Activated effector memory CD4-positive, alpha-beta T cell treated with Interleukin-2 at 50 U/mL for 16 hours (primary cell): ENCODE results near the gene CBLN1.
"Not testable (repeated sequence)": the region's sequence is repeated elsewhere in the genome, so short reads cannot be mapped to it uniquely, and the experiment has no call there.

Source experiments
- DNase-seq: peaks from one replicate; pipeline ENCODE4 v3.0.0-alpha.2; 2020

CBLN1 gene

DNA sequence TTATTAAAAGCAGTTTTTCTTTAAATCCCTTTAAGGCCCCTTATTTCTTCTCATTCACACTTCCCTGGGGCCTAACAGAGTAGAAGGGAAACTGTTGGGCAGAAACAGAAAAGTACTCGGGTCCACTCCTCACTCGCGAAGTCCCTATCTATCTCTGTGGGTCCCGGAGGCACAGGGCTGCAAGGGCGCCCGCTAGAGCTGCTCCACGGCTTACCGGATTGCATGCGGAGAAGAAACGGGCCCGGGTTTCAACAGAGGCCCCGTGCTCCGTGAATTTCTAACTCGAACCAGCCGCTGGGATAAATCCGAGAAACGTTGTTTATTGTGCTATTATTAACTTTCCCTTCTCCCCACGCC lies 4.3 kb downstream of the CBLN1 start:
- DNase-seq = no peak

DNA sequence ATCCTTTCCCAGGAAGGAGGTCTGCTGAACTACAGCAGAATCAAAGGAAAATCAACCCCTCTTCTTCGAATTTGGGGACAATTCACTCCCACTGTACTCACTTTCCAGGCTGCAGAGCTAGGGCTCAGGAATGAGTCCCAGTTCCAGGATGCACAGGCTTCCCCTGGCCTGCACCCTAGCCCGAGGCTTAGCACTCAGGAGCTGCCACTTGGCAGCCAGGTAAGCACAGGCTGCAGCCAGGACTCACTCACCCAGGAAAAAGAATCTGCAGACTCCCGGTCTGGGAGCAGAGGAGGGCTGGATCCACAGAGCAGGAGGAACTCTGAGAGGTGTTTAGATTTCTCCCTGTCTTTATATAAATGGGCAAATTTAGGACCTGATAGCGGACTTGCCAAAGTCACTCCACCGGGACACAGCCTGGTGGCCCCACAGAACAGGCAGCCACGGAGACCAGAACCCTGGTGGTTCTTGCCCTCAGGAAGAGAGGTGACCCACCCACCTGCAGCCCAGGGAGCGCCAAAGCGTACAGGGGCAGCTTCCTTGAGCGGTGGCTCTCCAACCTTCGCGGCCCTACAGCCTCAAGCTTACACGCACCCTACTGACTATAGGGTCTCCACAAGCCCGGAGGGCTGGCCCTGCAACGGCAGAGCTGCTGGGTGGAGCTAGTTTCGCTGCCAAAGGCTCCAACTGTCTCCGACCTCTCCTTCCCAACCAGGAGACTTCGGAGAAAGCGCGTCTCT lies 4.8 kb downstream of the CBLN1 start:
- DNase-seq = no peak

DNA sequence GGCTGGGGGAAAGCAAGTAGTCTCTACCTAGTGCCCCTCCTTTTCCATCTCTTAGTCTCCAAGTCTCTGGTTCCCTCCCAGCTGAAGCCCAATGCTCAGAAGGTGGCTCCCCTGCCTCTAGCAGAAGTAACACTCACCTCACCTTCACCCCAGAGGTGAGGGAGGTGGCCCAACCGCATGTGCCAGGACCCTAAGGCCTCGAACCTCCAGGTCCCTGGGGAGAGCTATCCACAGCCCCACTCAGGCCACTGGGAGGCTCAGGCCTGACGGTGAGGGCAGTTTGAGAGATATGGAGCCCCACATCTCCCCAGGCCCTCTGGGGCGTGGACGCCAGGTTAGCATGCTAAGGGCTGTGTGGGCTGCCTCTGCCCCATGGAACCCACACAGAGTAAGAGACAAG lies 5.8 kb downstream of the CBLN1 start:
- DNase-seq = no peak

DNA sequence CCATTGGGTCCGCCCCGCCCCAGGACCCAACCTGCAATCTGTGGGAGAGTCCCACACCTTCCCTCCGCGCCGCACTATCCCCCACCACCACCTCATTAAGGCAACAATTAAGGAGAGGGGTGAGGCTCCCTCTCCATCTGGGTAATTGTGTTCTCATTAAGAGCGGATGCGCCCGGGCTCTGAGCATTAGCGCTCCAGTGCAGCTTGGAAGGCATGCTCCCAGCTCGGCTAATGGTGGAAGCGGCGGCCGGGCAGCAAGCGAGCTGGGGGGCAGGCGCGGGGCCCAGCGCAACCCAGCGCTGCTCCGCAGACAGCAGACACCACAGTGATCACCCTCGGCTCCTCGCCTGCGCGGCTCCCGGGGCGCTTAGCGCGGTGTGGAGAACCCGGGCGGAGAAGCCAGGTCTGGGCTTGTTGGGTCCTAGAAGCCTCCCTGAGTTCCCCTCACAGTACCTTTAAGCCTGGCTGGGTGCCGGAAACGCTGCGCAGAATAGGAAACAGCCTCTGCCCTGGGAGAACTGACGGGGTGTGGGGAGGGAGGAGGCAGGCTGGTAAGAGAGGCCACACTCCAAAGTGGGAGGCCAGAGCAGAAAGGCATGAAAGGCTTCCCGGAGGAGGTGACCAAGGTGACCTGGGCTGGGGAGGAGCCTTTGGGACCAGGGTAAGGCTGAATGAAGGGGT lies 6.4 kb downstream of the CBLN1 start:
- DNase-seq = no peak

DNA sequence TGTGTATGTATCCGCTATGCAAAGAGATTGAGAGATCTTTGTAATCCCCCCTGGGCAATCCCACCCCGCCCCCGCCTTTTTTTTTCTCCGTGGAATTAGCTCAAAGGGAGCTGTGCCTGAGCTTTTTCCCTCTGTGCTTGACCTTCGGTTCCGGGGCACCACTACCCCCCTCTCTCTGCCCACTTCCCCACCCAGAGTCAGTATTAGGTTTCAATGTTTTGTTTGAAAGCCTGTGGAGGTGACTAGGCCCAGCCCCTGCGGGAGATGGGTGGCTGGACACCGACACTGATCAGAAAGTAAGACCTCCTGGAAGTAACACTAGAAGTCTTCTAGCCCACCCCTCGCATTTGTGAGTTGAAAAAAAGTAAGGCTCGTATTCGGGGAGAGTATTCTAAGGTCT lies 7.0 kb downstream of the CBLN1 start:
- no peak for DNase-seq

DNA sequence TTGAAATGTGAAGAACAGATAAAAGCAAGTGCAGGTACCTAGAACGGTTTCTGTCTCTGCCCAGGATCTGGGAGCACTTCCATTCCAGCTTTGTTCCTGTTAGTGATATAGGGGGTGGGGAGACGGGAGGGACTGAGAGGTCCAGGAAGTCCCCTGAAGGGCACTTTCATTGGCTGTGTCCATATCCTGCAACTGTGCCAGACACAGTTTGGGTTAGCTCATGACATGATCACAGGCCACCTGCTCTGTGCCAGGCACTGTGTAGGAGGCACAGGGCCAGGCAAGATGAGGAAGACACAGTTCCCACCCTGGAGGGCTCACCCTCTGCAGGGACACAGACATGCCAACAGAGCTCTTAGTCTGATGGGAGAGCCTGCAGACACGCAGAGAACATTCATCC lies 7.9 kb downstream of the CBLN1 start:
- no peak for DNase-seq

DNA sequence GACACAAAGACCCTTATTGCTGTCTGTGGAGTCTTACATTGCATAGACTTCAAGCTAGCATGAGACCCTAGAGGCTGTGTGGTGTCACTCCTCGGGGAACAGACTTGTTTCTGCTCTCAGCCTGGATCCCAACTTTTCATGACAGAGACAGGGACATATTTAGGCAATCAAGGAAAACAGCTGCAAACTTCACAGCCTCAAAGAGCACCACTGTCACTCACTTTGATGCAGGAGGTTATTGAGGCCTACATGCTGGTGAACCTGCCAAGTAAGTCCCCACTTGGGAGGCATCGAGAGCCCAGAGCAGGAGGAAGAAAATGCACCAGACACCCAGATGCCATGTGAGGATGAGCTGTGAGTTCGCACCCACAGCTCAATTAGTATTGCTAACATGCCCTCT lies 10.3 kb downstream of the CBLN1 start:
- no peak for DNase-seq

DNA sequence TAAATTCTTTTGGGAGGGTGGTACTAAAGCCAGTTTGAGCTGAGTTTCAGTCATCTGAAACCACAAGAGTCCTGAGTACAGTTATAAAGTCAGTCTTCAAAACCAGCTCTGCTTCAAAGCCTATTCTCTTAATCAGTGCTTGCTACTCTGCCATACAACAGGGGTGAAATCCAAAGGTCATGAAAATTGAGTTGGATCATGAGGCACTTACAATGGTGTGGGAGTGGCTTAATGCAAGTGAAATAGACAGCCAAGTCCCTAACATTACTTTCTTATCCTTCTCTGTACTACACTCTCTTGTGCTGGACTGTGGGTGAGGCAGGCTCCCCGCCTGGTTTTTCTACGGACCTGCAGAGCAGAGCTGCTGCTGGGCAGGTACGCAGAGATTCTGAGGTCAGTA lies 12.4 kb downstream of the CBLN1 start:
- DNase-seq = no peak

DNA sequence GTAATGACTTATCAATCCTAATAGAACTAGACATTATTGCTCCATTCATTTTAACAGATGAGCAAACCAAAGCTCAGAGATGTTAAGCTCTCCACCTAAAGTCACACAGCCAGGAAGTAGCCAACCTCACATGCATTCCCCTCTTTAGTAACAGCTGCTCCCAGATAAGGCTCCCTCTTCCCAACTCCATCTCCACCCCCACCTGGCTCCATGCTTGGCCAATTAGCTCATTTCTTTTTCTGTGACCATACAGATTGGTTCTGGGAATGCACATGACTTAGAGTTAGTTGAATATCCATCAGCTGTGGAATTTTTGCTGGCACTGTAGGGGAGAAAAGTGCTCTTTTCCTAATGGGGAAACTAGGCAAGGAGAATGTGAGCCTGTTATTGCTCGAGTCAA lies 13.0 kb downstream of the CBLN1 start:
- DNase-seq = no peak

DNA sequence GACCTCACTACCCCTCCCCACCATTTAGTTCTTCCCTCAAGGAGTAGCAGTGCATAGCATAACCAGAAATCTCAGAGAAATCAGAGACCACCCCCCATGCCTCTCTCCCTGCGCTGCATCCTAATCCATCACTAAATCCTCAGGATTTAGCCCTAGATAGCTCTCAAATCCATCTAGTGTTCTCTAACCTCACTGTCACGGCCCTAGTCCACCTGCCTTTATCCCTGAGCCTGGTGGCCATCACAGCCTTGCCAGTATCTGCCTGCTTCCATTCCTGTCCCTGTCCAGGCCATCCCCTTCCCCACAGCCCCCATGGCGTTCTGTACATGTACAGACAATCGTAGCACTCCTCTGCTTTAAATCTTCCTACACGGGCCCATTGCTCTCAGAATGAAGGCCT lies 19.1 kb downstream of the CBLN1 start:
- DNase-seq = no peak

DNA sequence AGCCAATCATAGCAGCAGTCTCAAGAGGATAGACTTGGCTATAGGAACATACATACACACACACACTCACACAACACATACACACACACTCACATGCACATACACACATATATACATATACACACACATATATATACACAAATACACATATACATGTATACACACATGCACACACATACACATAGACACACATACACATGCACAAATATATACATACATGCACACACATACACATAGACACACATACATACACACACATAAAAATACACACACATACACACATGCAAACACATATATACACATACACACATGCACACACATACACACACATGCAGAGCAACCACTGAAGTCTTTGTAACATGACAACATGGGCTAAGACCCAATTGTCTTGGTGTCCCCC lies 19.7 kb downstream of the CBLN1 start:
- no peak for DNase-seq

DNA sequence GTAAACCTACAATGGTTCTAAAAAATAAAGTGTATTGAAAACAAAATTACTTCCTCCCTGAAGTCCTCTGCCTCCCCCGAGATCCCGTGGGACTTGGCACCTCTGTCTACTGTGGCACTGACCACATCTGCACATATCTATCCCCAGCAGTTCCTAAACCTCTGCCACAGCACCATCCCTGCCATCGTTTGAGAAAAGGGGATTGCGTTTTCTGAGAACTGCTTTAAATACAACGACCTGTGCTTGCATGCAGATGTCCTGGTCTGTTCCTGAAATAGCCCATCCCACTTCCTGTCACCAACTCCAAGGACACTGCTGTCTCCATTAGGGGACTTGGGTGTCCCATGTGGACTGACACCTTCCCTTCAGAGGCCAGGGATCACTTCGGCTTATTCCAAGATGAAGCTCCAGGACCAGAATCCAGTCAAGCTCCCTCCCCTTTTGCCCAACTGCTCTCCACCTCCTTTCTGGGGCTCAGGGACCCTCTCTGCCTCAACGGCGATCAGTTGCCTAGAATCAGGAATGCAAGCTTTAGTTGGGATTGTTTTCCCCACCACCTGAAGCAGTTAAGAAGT lies 20.6 kb downstream of the CBLN1 start:
- DNase-seq = no peak

DNA sequence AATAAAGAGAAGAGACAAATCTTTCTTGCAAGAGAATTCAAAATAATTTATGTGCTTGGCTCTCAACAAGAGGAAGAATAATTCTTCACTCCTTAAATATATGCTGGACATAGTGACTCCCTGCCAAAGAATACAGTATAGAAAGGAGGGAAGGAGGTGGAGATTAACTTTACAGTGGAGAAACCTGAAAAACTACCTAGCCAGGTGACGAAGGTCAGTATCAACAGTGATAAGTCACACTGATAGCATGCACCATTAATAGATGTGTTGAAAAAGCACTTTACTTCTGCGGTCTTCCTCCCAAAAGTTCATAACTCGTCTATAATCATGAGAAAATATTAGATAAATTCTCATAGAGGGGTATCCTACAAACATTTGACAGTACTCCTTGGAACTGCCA lies 21.4 kb downstream of the CBLN1 start:
- DNase-seq = no peak

DNA sequence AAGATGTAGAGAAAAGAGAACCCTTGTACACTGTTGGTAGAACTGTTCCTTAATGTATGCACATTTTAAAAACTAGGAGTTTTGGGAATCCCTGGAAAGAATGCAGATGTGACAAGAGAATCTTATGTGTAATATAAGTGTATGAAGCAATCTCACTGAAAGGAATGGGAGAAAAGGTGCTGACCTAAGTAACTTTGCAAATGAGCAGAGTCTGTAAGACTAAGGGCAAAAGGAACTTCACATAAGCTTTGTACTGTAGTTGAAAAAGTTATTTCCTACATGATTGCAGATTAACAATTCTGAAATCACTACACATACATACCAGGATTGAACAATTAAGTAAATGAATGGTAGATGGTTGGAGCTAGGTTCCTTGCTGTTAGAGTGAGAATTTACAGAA lies 22.3 kb downstream of the CBLN1 start:
- no peak for DNase-seq

DNA sequence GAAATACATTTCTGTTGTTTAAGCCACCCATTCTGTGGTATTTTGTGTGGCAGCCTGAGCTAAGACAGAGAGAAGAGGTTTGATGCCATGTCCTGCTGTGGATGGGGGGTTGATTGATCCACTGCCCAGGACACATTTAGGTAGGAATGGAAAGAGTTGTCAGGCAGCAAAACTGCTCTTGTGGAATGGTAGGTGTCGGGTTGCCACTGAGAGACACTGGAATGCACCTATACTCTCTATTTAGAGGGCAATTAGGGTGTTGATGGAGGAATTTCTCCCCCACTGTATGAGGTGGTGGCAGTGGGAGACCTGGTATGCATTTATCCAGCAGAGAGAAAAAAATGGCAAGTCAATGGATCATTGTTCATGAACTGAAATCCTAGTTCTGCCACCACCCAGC lies 30.9 kb downstream of the CBLN1 start:
- no peak for DNase-seq

DNA sequence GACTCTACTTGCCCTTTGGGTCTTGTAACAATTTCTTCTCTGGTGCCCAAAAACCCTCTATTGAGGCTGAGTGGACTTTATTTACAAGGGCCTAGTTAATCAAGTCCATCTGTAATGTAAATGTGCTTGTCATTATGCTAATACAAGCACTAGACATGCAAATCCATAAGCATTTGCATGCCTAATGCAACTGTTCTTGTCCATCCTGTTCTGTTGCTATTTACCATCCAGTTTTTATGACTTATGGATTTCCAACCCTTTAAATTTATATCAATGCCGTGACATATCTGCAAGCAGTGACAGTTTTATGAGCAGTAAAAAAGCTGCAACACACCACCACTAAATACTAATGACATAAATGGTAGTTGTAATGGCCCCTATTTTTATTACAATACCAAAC lies 33.4 kb downstream of the CBLN1 start:
- DNase-seq = no peak

DNA sequence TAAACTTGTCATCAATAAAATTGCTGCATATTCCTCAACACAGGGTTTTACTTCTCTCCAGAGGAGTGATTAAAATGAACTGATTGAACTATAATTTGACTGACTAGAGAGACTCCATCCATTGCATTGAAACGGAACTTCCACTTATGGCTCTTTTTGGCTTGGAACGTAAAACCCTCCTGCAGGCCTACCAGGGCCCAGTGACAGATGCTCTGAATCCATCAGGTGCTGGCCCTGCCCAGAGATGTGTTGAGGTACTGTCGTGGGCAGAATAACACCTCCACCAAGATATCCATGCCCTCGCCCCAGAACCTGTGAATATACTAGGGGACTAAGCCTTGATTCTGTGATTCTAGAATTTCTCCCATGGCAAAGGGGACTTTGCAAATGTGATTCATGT lies 45.4 kb downstream of the CBLN1 start:
- no peak for DNase-seq

DNA sequence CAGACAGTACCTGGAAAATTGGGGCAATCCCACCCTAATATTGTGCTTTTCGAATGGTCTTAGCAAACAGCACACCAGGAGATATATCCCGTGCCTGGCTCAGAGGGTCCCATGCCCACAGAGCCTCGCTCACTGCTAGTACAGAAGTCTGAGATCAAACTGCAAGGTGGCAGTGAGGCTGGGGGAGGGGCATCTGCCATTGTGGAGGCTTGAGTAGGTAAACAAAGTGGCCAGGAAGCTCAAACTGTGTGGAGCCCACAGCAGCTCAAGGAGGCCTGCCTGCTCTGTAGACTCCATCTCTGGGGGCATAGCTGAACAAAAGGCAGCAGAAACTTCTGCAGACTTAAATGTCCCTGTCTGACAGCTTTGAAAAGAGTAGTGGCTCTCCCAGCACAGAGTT lies 53.3 kb downstream of the CBLN1 start:
- not testable (repeated sequence) for DNase-seq
